ENCODE results near the gene CYS1.

CYS1 gene

DNA sequence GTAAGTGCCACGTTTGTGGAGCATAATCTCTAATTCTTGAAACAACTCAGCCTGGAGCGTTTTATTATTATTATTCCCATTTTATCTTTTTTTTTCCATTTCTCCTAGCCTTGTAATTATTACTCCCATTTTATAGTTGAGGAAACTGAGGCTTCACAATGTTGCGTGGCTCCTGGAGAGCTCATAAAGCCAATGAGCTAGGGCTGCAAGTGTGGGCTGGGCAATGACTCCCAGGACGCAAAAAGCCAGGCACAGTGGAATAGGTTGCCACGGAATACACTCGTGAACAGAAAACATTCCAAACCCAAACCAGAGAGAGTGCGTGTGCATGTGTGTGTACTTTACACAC lies 50.4 kb downstream of the CYS1 start:
- Histone ChIP-seq H3K36me3 (ENCODE audit: insufficient read depth, low read length) (no peaks in the 10 kb centered on the region), H3K9ac (ENCODE audit: low read depth, low read length) (no peak overlapping the region)

DNA sequence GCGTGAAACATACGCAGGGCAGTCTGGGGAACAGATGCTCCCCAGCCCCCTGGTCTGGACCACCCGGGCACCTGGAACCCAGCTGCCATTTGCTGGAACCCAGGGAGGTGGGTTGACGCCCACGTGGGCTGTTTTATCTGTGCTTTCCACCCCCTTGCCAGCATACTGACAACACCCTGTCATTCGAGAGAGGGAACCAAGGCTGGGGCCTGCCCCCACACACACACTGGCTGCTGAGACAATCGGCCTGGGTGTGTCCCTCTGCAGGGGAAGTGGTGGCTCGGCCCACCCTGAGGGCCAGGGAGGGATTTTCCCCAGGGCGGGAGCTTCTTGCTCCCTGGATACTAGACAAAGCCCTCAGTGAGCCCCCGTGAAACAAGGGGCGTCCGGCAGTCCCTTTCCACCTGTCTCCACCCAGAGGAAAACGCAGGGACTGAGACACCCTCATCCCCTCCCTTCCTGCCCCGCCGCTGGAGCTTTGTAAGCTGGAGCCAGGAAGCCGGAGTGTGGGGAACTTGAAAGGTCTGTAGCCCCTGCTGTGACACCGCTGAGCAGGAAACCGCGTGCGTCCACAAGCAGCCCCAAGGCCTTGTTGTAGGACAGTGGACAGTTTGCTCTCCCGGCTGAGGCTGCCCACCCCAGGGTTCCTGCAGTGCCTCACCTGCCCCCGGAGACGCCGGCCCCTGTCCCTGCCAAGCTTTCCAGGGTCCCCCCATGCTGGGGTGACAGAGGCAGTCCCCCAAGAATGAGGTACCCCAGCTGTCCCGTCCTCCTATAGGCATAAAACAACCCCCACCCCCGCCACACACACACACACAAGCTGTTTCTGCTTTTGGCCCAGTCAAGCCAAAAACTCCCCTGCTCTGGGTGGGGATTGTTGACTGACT lies 51.0 kb downstream of the CYS1 start:
- no peaks in the 10 kb centered on the region for H3K9me3 ChIP-seq (ENCODE audit: control insufficient read depth, insufficient read depth, low read length)
- H3K36me3 ChIP-seq (ENCODE audit: insufficient read depth, low read length) = no peaks in the 10 kb centered on the region
- H3K9ac ChIP-seq (ENCODE audit: low read depth, low read length) = peak overlapping the region; percentile 40
- peaks cover 11% of the 10 kb centered on the region; the same call in 1 of the 2 replicates for H3K4me1 ChIP-seq (ENCODE audit: insufficient read depth, low read length)

More for the DNA sequence above, 50.4 kb downstream of the CYS1 start:
- no peaks in the 10 kb centered on the region for H3K9me3 ChIP-seq (ENCODE audit: control insufficient read depth, insufficient read depth, low read length)
- peaks cover 11% of the 10 kb centered on the region; the same call in 1 of the 2 replicates for H3K4me1 ChIP-seq (ENCODE audit: insufficient read depth, low read length)

DNA sequence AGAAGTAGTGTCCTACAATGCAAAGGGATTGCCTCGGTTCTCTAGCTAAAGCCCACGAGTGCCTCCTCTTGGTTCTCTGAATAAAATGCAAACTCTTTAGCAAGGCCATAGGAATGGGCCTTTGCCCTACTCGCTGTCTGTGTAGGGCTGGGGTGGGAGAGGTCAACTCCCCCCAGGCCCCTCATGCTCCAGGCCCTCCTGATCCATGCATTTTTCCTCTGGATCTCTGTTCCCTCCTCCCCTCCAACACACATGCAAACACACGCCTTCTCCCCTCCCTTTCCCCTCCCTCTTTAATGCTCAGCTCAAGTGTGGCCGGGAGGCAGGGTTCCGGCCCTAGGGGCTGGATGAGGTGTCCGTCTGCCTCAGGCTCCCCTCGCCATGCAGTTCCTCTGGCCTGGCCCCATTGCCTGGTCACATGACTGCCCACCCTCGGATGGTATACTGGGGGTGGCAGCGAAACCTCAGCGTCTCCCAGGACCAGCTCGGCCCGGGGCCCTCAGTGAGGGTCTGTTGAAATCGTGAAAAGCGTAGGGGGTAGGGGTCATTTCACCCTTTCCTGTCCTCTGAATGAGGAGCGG lies 51.7 kb downstream of the CYS1 start:
- Histone ChIP-seq H3K4me1 (ENCODE audit: insufficient read depth, low read length) (peaks cover 11% of the 10 kb centered on the region; the same call in 1 of the 2 replicates), H3K9ac (ENCODE audit: low read depth, low read length) (peak overlapping the region; percentile 40; the same call in 1 of the 2 replicates), H3K9me3 (ENCODE audit: control insufficient read depth, insufficient read depth, low read length) (no peaks in the 10 kb centered on the region), H3K36me3 (ENCODE audit: insufficient read depth, low read length) (no peaks in the 10 kb centered on the region)

DNA sequence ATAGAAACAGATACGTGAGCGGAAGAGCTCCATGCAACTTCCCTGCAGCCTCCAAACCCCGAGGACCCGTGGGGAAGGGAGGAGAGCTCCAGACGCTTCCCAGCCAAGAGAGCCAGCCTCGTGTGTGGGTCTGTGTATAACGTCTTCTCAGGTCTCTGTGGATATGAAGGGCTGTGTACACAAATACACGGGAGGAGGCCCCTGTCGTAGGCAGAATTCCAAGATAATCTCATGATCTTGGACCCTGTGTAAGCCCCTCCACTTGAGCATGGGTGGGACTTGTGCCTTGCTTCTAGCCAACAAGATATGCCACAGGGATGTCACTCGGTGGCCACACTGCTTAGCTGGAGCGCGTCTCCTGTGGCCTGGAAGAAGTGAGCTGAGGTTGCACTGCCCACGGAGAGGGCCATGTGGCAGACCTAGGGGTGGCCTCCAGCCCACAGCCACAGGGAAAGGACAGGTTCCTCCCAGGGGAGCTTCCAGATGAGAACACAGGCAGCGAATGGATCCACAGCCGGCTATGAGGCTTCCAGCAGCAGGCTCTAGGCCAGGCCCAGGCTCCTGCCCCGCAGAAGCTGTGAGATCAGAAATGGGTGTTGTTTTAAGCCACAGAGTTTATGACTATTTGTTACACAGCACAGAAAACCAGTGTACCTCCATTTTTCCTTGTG lies 52.4 kb downstream of the CYS1 start:
- H3K4me1 ChIP-seq (ENCODE audit: insufficient read depth, low read length) = peaks cover 11% of the 10 kb centered on the region; the same call in 1 of the 2 replicates
- no peaks in the 10 kb centered on the region for H3K36me3 ChIP-seq (ENCODE audit: insufficient read depth, low read length)
- H3K9ac ChIP-seq (ENCODE audit: low read depth, low read length) = no peak overlapping the region
- no peaks in the 10 kb centered on the region for H3K9me3 ChIP-seq (ENCODE audit: control insufficient read depth, insufficient read depth, low read length)

DNA sequence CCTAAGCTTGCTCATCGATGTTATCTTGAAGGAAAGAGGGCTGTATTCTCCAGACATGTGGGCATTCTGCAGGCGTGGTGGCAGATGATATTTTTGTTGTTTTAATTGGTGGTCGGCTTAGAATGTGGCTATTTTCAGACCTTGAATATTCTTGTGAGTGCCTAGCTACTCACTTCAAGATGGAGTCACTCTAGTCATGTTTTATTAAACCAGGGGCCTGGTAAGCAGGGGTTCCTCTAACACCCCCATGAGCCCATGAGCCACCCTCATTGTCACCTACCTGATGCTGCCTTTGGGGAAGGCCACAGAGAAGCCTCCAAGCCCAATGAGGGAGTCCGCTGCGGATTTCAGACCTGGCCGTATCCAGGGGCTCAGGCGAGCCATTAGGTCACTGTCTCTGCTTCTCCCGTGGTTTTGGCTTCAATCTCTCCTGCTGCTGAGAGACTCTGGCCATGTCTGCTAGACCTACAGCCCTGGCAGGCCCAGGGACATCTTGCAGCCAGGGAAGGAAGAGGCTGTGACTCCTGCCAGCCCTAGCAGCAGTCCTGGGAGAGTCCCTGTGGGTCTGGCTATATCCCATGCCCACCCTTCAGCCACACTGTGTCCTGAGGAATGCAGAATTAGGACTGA lies 53.2 kb downstream of the CYS1 start:
- H3K4me1 ChIP-seq (ENCODE audit: insufficient read depth, low read length) = peaks cover 11% of the 10 kb centered on the region; the same call in 1 of the 2 replicates
- H3K9me3 ChIP-seq (ENCODE audit: control insufficient read depth, insufficient read depth, low read length) = no peaks in the 10 kb centered on the region
- H3K36me3 ChIP-seq (ENCODE audit: insufficient read depth, low read length) = no peaks in the 10 kb centered on the region
- no peak overlapping the region for H3K9ac ChIP-seq (ENCODE audit: low read depth, low read length)

DNA sequence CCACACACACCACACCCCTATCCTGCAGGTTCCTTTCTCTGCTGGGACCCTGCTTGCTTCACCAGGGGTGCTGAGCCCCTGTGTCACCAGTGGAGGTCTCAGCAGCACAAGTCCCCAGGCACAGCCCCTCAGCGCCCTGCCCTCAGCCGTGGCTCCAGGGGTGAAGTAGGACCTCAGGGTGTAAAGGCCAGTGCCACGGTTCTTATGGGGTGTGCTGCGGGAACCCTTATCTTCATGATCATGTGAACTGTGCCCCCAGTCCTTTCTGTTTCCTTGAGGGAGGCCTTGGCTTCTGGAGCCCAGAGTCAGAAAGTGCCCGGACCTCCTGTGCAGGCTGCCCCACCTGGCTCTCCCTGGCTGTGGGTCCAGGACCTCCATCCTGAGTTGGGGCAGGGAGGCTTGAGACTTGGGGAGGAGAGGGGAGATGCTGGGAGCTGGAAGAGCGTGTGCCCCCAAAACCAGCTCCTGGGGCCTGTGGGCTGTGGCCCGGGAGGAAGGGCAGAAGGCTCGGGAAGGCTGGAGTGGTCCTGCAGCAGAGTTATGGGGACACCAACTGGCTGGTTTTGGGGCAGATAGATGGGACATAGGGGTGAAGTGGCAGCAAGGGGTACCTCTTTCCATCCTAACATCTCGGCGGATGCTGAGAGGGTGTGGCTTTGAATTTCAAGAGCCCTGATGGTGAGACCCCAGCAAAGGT lies 57.1 kb downstream of the CYS1 start:
- Histone ChIP-seq H3K36me3 (ENCODE audit: insufficient read depth, low read length) (no peaks in the 10 kb centered on the region), H3K9ac (ENCODE audit: low read depth, low read length) (no peak overlapping the region), H3K9me3 (ENCODE audit: control insufficient read depth, insufficient read depth, low read length) (no peaks in the 10 kb centered on the region), H3K4me1 (ENCODE audit: insufficient read depth, low read length) (no peaks in the 10 kb centered on the region; the same call in 1 of the 2 replicates)

DNA sequence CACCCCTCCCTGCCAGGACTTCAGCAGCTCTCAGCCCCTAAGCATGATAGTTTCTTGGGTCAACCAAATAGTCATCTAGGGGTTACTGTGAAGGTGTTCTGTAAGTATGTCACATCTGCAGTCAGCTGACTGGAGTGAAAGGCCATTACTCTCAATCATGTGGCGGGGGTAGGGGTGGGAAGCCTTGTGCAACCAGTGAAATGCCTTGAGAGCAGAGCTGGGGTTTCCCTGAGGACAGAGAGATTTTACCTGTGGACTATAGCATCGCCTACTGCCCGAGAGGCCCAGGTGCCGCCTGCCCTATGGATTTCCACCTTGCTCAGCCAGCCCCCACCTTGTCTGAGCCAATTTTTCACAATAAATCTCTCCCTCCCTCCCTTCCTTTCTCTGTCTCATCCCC lies 57.8 kb downstream of the CYS1 start:
- Histone ChIP-seq H3K9me3 (ENCODE audit: control insufficient read depth, insufficient read depth, low read length) (no peaks in the 10 kb centered on the region), H3K36me3 (ENCODE audit: insufficient read depth, low read length) (no peaks in the 10 kb centered on the region), H3K9ac (ENCODE audit: low read depth, low read length) (no peak overlapping the region), H3K4me1 (ENCODE audit: insufficient read depth, low read length) (no peaks in the 10 kb centered on the region)

DNA sequence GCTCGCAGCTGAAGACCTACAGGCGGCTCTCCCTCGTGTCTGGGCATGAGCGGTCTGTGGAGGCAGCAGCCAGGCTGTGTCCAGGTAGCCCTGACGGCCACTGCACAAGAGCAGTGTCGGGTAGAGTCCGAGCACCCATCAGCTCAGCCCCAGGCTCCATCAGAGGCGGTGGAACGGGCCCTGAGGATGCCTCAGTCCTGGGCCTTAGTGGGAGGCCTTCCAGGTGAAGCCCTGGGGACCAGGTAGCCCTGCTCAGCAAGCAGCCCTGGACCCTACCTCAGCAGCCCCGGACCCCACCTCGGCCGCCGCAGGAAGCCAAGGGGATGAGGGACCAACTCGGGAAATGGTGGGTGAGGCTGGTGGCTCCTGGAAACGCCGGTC lies 58.2 kb downstream of the CYS1 start:
- no peaks in the 10 kb centered on the region for H3K4me1 ChIP-seq (ENCODE audit: insufficient read depth, low read length)
- H3K9me3 ChIP-seq (ENCODE audit: control insufficient read depth, insufficient read depth, low read length) = no peaks in the 10 kb centered on the region
- H3K36me3 ChIP-seq (ENCODE audit: insufficient read depth, low read length) = no peaks in the 10 kb centered on the region
- no peak overlapping the region for H3K9ac ChIP-seq (ENCODE audit: low read depth, low read length)

DNA sequence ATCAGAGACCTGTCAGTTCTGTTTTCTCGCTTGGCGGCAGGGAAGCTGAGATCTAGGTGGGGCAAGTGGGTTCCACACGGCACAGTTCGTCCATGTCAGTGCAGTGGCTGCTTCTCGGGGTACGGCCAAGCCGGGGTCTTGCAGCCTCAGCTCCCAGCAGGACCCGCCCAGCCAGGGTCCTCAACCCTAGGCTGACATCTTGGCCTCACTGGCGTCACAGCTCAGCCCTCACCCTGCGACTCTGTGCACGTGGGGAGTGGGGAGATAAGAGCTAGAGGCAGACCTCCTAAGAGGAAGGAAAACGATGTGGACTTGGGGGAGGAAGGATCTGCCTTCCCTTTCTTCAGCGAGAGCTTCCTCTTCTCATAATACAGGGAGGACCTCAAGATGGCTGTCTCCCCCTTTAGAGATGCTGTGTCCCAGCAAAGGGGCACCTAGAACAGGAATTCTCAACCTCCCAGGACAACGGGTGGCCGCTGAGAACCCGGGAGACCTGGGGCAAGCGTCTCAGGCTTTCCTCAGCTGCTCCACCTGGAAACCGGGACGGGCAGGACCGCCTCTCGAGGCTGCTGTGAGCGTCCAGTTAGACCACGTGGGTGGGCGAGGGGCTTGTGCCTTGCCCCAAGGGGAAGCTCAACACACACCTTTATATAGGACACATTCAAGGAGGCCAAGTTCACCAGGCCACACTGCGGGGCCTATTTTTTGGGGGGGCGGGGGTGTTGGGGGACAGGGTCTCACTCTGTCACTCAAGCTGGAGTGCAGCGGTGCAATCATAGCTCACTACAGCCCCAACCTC lies 60.4 kb downstream of the CYS1 start:
- H3K9ac ChIP-seq (ENCODE audit: low read depth, low read length) = no peak overlapping the region
- H3K9me3 ChIP-seq (ENCODE audit: control insufficient read depth, insufficient read depth, low read length) = no peaks in the 10 kb centered on the region
- H3K36me3 ChIP-seq (ENCODE audit: insufficient read depth, low read length) = no peaks in the 10 kb centered on the region
- H3K4me1 ChIP-seq (ENCODE audit: insufficient read depth, low read length) = no peaks in the 10 kb centered on the region

DNA sequence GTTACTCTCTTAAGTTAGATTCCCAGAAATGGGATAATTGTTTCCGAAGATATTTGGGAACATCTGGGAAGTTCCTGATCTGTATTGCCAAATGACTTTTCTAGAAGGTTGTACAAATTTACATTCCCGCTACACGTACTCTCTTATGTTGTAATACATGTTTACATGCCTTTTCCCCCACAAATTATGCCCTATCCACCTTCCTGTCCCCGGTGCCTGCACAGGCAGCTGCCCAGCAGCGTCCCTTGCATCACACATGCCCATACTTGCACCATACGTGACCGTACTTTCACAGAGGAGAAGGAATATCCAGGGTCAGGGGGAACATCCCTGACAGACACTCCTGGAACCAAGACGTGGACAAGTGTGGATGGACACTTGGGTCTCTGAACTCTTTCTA lies 61.0 kb downstream of the CYS1 start:
- Histone ChIP-seq H3K4me1 (ENCODE audit: insufficient read depth, low read length) (no peaks in the 10 kb centered on the region), H3K9ac (ENCODE audit: low read depth, low read length) (no peak overlapping the region), H3K36me3 (ENCODE audit: insufficient read depth, low read length) (no peaks in the 10 kb centered on the region), H3K9me3 (ENCODE audit: control insufficient read depth, insufficient read depth, low read length) (no peaks in the 10 kb centered on the region)

DNA sequence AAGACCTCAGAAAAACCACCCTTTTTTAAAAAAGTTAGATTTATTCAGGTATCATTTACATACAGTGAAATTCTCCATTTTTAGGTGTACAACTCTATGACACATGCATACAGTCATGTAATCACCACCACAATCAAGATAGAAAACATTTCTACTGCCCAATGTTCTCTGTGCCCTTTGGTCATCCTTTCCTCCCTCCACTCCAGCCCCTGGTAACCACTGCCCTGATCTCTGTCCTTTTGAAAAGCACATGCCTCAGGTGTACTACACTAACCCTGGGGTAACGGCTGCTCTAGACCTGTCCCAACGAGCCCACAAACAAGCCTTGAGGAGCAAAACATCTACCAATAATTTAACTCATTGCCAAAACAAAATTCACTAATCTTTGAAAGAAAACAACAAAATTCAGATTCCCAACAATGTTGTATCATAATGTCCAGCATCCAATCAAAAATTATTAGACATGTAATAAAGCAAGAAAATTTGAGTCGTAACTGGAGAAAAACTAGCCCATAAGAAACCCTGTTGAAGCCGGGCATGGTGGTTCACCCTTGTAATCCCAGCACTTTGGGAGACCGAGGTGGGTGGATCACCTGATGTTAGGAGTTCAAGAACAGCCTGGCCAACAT lies 62.8 kb downstream of the CYS1 start:
- H3K4me1 ChIP-seq (ENCODE audit: insufficient read depth, low read length) = no peaks in the 10 kb centered on the region
- H3K9ac ChIP-seq (ENCODE audit: low read depth, low read length) = no peak overlapping the region
- H3K9me3 ChIP-seq (ENCODE audit: control insufficient read depth, insufficient read depth, low read length) = no peaks in the 10 kb centered on the region

DNA sequence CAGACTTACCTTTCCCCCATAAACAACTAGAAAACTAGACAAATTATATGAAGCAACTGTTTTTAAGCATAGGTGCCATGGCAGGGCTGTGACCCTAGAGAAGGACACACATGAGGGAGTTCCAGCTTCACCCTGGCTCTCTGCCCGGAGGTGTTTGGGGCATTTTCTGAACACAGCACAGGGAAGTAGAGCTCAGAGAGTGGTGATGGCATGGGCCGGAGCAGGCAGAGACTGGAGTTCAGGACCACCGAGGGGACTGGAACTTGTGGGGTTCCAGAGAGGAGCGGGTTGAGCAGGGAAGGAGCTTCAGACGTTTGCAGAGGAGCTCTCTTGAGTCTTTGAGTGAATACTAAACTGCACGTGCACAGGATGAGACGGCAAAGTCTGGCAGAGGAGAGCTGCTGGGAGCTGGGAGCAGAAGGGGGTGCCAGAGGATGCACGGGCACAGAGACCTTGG lies 63.4 kb downstream of the CYS1 start:
- no peaks in the 10 kb centered on the region for H3K9me3 ChIP-seq (ENCODE audit: control insufficient read depth, insufficient read depth, low read length)
- H3K36me3 ChIP-seq (ENCODE audit: insufficient read depth, low read length) = no peaks in the 10 kb centered on the region
- H3K9ac ChIP-seq (ENCODE audit: low read depth, low read length) = no peak overlapping the region
- no peaks in the 10 kb centered on the region for H3K4me1 ChIP-seq (ENCODE audit: insufficient read depth, low read length)

More for the DNA sequence above, 62.8 kb downstream of the CYS1 start:
- H3K36me3 ChIP-seq (ENCODE audit: insufficient read depth, low read length) = no peaks in the 10 kb centered on the region
